ENCODE results near the gene INO80E. TPM values are rescaled to one million over a fixed set of nuclear protein-coding genes. Genes with fewer than 3 reads are reported as not detected.

INO80E gene
- total and polyA plus RNA-seq, 2 donors (not counting 3 experiments of a cell fraction or from before 2014, with no cell fraction given) = 42.7 to 76.4 TPM

DNA sequence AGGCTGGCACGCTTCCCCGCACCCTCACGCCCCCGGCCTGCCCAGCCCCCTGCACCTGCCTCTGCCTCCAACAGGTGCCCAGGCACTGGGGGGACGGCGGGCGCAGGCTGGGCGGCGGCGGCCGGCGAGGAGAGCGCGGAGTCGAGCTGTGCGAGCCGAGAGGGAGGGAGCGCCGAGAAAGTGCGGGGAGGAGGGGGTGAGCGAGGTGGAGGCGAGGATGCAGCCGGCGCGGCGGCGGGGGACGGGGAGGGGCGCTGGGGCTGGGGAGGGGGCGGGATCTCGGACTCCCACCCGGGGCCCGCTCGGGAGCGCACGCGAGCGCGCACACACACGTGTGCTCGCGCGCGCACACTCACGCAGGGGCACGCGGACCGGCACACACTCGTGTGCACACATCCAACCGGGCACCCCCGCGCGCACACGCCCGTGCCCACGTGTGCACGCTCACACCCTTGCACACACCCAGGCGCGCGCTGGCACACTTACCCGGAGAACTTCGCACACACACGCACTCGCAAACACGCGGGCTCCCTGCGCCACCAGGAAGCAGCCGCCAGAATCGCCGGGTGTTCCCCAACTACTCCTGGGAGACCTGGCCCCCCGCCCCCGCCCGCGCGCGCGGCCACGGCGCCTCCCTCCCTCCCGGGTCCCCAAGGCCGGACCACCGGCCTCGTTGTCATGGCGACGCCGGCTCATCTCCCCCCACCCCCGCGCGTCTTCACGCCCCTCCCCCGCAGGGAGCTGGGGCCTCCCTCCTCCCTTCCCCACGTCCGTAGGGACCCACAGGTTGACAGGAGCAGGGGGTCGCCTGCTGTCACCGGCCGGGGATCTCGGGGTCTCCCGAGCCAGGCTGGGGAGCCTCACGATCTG is 15.0 kb downstream of the INO80E start, which contains the start of gene DOC2A:
DOC2A (minus strand) TSS at position 184 of the 870 bp plus-strand sequence. CDS start 805 bp downstream, outside the sequence.
- FAIRE-seq = no peak
- Histone ChIP-seq H3K4me3 (replicated peaks in 1 of 3; ENCODE audit: insufficient read depth in 1 of 3, low read depth in 1 of 3, low read length in 3 of 3) (peak within 1 kb of the TSS in 1 of 3 experiments; percentile 30), H3K36me3 (ENCODE audit: control insufficient read depth in 2 of 2, extremely low read depth in 1 of 2, insufficient read depth in 2 of 2, low read length in 2 of 2) (no peaks in the 10 kb centered on the region), H3K9ac (replicated peaks; ENCODE audit: extremely low read depth, insufficient read depth, low read length) (no peak within 1 kb of the TSS), H4K20me1 (replicated peaks; ENCODE audit: control insufficient read depth, extremely low read depth, insufficient read depth, low read length) (no peaks in the 10 kb centered on the region), H3K4me2 (ENCODE audit: insufficient read depth, low read length) (peak within 1 kb of the TSS; percentile 31), H2AFZ (ENCODE audit: low read depth, low read length) (peak within 1 kb of the TSS; percentile 27), H3K27ac (ENCODE audit: insufficient read depth, low read depth, low read length) (no peak within 1 kb of the TSS), H3K9me3 (replicated peaks; ENCODE audit: control insufficient read depth, insufficient read depth, low read length) (no peaks in the 10 kb centered on the region), H3K4me1 (ENCODE audit: control insufficient read depth, extremely low read depth, insufficient read depth, low read length) (peaks cover 2% of the 10 kb centered on the region), H3K27me3 (ENCODE audit: control insufficient read depth in 2 of 2, insufficient read depth in 2 of 2, low read length in 2 of 2) (peaks cover 19 to 28% of the 10 kb centered on the region in 2 experiments), H3K9me1 (replicated peaks; ENCODE audit: control insufficient read depth, extremely low read depth, insufficient read depth, low read length) (no peaks in the 10 kb centered on the region), H3K79me2 (ENCODE audit: control insufficient read depth, insufficient read depth, low read length) (no peaks in the 10 kb centered on the region)
- dilution Hi-C loops (cut with MboI; ENCODE audit: extremely low pct_ligation_motif_present, low sequenced_read_pairs) (no loop called here), intact Hi-C loops (cut with micrococcal nuclease) (no loop called here)
- BruUV-seq (replicated peaks) = no TSS peak
- ChIA-PET CTCF (interaction anchor here (0.6 kb wide), 1 partner anchor 316 kb away, joined by 4 read pairs; no protein-coding TSS in a partner anchor), POLR2A (no interaction called here)
- DNase-seq (ENCODE audit: low read depth, low spot score) = no peak
- TF ChIP-seq CTCF (IDR thresholded peaks at IDR 0.05; ENCODE audit: extremely low read depth in 1 of 2, insufficient read depth in 1 of 2, low read depth in 1 of 2, low read length in 2 of 2) = no peak
- TF ChIP-seq EZH2 (IDR thresholded peaks at IDR 0.05; ENCODE audit: borderline replicate concordance, low read depth, low read length, severe bottlenecking) = no peak
- TF ChIP-seq POLR2AphosphoS5 (IDR thresholded peaks at IDR 0.05; ENCODE audit: insufficient read depth, low read depth, low read length) = no peak
- TF ChIP-seq, protein P1, sequence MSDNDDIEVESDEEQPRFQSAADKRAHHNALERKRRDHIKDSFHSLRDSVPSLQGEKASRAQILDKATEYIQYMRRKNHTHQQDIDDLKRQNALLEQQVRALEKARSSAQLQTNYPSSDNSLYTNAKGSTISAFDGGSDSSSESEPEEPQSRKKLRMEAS (IDR thresholded peaks at IDR 0.05; ENCODE audit: insufficient read depth, insufficient read length) = no peak
- TF ChIP-seq FOS (IDR thresholded peaks at IDR 0.05; ENCODE audit: borderline replicate concordance, insufficient read depth, low read length) = no peak
- TF ChIP-seq MYC (IDR thresholded peaks at IDR 0.05; ENCODE audit: low read depth, low read length) = no peak
- no peak for TF ChIP-seq POLR2A (IDR thresholded peaks at IDR 0.05; ENCODE audit: low read depth, low read length)
- TF ChIP-seq JUN (IDR thresholded peaks at IDR 0.05; ENCODE audit: borderline replicate concordance, insufficient read depth, insufficient read length, low read depth) = no peak
- TF ChIP-seq GATA2 (IDR thresholded peaks at IDR 0.05; ENCODE audit: insufficient read depth, insufficient read length, low read depth, low read length) = no peak

Data from endothelial cell of umbilical vein (primary cell).